Measurements from ENCODE around the gene LRRC55. TPM values are rescaled to one million over a fixed set of nuclear protein-coding genes. Genes with fewer than 3 reads are reported as not detected.

Gene LRRC55
- total RNA-seq, 4 donors from 2014 or later: under 0.01 to 0.39 (median 0.19) TPM

DNA sequence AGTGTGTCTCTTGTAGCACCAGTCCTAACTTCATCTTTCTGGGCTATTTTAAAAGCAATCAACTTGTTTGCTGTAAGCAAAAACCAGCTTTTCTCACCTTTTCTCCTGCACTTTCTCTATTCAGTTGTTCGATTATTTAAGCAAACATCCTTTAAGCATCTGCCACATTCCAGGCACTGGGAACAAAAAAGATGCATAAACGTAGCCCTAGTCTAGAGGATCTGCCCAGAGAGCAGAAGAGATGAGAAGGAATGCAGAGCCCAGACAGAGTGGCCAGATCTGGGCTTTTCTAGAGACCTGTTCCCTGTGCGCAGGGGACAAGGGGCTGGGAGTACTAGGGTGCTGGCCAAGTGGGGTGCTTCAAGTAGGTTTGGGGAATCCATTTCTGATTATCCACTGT, 46.8 kb downstream of the LRRC55 start:
- intact Hi-C loops (cut with DNase I): no loop called here
- peaks cover 0 to 4% (median 0%) of the 10 kb centered on the region in 4 donors for H3K4me1 ChIP-seq

DNA sequence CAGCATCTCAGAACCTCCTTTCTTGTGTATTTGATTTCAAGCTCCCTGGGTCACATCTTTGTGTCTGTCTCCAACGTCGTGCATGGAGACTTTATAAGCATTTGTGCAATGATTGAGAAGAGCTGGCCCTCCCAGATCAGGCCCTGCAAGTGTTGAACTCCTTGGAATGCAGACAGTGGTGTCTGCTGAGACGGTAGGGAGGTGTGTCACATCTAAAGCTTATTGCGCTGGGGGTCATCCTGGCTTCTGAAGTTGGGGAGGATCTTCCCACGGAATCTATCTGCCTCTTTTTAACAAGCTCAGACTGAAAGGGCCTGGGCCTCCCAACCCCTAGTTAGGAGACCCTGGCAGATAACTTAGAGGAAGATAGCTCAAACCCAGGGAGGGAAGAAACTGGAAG, 48.6 kb downstream of the LRRC55 start:
- peaks cover 0 to 40% (median 2%) of the 10 kb centered on the region in 4 donors for H3K27me3 ChIP-seq
- H3K4me1 ChIP-seq: peaks cover 0 to 7% (median 0%) of the 10 kb centered on the region in 4 donors
- H3K9me3 ChIP-seq: no peaks in the 10 kb centered on the region
- WGBS: 45% methylated on average over 5 of the region's 5 CpGs
- no peaks in the 10 kb centered on the region for H3K36me3 ChIP-seq
- H3K4me3 ChIP-seq: no peak overlapping the region
- TF ChIP-seq POLR2A (IDR thresholded peaks at IDR 0.05; ENCODE audit: low read depth): no peak
- no peak for TF ChIP-seq POLR2AphosphoS5 (IDR thresholded peaks at IDR 0.05)
- no peak for TF ChIP-seq EP300 (IDR thresholded peaks at IDR 0.05)
- TF ChIP-seq, protein P1, sequence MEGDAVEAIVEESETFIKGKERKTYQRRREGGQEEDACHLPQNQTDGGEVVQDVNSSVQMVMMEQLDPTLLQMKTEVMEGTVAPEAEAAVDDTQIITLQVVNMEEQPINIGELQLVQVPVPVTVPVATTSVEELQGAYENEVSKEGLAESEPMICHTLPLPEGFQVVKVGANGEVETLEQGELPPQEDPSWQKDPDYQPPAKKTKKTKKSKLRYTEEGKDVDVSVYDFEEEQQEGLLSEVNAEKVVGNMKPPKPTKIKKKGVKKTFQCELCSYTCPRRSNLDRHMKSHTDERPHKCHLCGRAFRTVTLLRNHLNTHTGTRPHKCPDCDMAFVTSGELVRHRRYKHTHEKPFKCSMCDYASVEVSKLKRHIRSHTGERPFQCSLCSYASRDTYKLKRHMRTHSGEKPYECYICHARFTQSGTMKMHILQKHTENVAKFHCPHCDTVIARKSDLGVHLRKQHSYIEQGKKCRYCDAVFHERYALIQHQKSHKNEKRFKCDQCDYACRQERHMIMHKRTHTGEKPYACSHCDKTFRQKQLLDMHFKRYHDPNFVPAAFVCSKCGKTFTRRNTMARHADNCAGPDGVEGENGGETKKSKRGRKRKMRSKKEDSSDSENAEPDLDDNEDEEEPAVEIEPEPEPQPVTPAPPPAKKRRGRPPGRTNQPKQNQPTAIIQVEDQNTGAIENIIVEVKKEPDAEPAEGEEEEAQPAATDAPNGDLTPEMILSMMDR (IDR thresholded peaks at IDR 0.05): no peak
- H3K27ac ChIP-seq (replicated peaks in 1 of 4): no peak overlapping the region
- intact Hi-C loops (cut with DNase I): loop anchor here (5.0 kb wide), 1 partner anchor 118 kb away; no protein-coding TSS in a partner anchor
- DNase-seq (ENCODE audit: extremely low spot score): no peak

More for the DNA sequence above, 46.8 kb downstream of the LRRC55 start:
- WGBS: 74% methylated on average over 3 of the region's 3 CpGs
- TF ChIP-seq, protein P1 (IDR thresholded peaks at IDR 0.05): no peak
- TF ChIP-seq POLR2AphosphoS5 (IDR thresholded peaks at IDR 0.05) (no peak), POLR2A (IDR thresholded peaks at IDR 0.05; ENCODE audit: low read depth) (no peak), EP300 (IDR thresholded peaks at IDR 0.05) (no peak)
- no peaks in the 10 kb centered on the region for H3K36me3 ChIP-seq
- H3K27me3 ChIP-seq: peaks cover 0 to 24% (median 2%) of the 10 kb centered on the region in 4 donors
- DNase-seq (ENCODE audit: extremely low spot score): no peak
- H3K9me3 ChIP-seq: no peaks in the 10 kb centered on the region
- no peak overlapping the region for H3K4me3 ChIP-seq
- H3K27ac ChIP-seq (replicated peaks in 1 of 4): no peak overlapping the region

DNA sequence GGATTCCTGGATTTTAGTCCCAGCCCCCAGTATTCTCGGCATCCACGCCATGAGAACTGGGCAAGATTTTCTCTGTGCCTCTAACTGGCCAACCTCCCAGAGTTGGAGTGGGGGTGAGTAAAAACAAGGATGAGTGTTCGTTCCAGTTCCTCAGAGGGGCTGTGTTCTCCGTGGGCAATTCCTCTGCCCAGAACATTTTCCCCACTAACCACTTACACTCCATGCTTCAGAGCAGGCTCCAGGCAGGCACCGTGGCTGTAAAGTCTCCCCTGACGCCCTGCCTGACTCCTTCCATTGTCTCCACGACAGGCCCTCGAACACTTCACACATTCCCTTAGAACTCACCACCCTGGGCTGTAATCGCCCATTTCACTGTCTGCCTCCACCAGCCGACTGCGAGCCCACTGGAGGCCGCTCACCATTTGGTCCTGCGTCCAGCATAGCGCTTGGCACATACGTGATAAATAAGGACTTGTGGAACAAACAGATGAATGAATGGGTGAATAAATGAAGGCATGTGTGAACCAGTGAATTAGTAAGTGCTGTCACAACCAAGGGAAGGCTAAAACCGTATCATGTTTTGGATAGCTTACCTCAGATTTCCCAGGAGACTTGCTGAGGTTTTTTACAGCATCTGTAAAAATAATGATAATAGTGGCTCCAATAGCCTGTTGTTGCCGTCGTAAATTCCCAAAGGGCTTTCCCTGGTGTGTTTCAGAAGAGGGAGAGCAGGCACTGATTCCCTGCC, 49.2 kb downstream of the LRRC55 start:
- 56% methylated on average over 18 of the region's 18 CpGs for WGBS
- Histone ChIP-seq H3K4me3 (no peak overlapping the region), H3K27ac (replicated peaks in 1 of 4) (no peak overlapping the region), H3K9me3 (no peaks in the 10 kb centered on the region), H3K27me3 (peaks cover 0 to 41% (median 2%) of the 10 kb centered on the region in 4 donors), H3K36me3 (no peaks in the 10 kb centered on the region), H3K4me1 (peaks cover 0 to 7% (median 0%) of the 10 kb centered on the region in 4 donors)
- DNase-seq (ENCODE audit: extremely low spot score): no peak
- no peak for TF ChIP-seq EP300 (IDR thresholded peaks at IDR 0.05)
- TF ChIP-seq POLR2A (IDR thresholded peaks at IDR 0.05; ENCODE audit: low read depth): no peak
- no peak for TF ChIP-seq POLR2AphosphoS5 (IDR thresholded peaks at IDR 0.05)
- TF ChIP-seq, protein P1 (IDR thresholded peaks at IDR 0.05): no peak
- intact Hi-C loops (cut with DNase I): loop anchor here (5.0 kb wide), 1 partner anchor 119 kb away; no protein-coding TSS in a partner anchor

DNA sequence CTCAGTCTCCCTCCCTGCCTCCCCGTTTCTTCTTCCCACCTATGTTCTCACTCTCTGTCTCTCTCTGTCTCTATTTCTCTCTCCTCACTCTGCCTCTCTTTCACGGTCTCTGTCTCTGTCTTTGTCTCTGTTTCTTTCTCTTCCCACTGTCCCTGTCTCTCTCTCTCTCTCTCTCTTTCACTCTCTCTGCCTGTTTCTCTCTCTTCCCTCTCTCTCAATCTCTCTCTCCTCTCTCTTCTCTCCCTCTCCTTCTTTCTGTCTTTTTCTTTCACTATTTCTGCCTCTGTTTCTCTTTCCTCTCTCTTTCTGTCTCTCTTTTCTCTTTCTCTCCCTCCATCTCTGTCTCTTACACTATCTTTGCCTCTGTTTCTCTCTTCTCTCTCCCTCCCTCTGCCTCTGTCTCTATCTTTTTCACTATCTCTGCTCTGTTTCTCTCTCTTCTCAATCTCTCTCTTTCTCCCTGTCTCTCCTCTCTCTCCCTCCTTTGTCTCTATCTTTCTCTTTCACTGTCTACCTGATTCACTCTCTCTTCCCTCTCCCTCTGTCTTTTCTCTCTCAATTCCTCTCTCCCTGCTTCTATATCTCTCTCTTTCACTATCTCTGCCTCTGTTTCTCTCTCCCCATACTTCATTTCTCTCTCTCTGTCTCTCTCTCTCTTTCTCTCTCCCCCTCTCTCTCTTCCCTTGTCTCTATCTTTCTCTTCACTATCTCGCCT, 49.9 kb downstream of the LRRC55 start:
- no peaks in the 10 kb centered on the region for H3K9me3 ChIP-seq
- no peak overlapping the region for H3K4me3 ChIP-seq
- DNase-seq (ENCODE audit: extremely low spot score): no peak
- no peaks in the 10 kb centered on the region for H3K36me3 ChIP-seq
- TF ChIP-seq, protein P1 (IDR thresholded peaks at IDR 0.05): no peak
- peaks cover 0 to 7% (median 0%) of the 10 kb centered on the region in 4 donors for H3K4me1 ChIP-seq
- intact Hi-C loops (cut with DNase I): loop anchor here (5.0 kb wide), 1 partner anchor 119 kb away; no protein-coding TSS in a partner anchor
- peaks cover 0 to 49% (median 2%) of the 10 kb centered on the region in 4 donors for H3K27me3 ChIP-seq
- WGBS: 45% methylated on average over 3 of the region's 3 CpGs
- no peak overlapping the region for H3K27ac ChIP-seq (replicated peaks in 1 of 4)

Measured in esophagus muscularis mucosa (tissue), 4 donors.